A549 (cell line): ENCODE measurements around the gene SYNM.

Source experiments
- CHD2 ChIP-seq: fragments of 150-350 bp; IDR thresholded peaks from 2 replicates; pipeline ENCODE4 v1.6.1; 2014; ENCODE audit warnings: low read length; ENCODE audit not compliant: partially characterized antibody
- CTCF ChIP-seq: fragments of >200 bp; sonication (Bioruptor Twin); formaldehyde crosslinking; IDR thresholded peaks from 3 replicates; pipeline ENCODE4 v1.5.1; 2016
- MAX ChIP-seq: IDR thresholded peaks from 2 replicates; pipeline ENCODE4 v1.6.1; 2012
- RCOR1 ChIP-seq: fragments of 150-350 bp; IDR thresholded peaks from 2 replicates; pipeline ENCODE4 v1.6.1; 2014; ENCODE audit warnings: antibody characterized with exemption, low read length, low read depth

GRCh38 chr15:99153026-99153535, 48.2 kb downstream of the SYNM start:
- TF ChIP-seq RCOR1, result no peak
- no peak for TF ChIP-seq MAX
- no peak for TF ChIP-seq CHD2
- TF ChIP-seq CTCF, result no peak
